Left ventricle myocardium inferior (tissue), 1 donor: Measurements from ENCODE around the gene AMY2B. TPM values are rescaled to one million over a fixed set of nuclear protein-coding genes. Genes with fewer than 3 reads are reported as not detected.
"Not testable (repeated sequence)": the region's sequence is repeated elsewhere in the genome, so short reads cannot be mapped to it uniquely, and the experiment has no call there.

Source experiments
- DNase-seq: peaks from one replicate; pipeline ENCODE4 v3.0.0-alpha.2; 2020
- H3K27ac ChIP-seq: fragments of 200-600 bp; replicated peaks from 2 replicates; pipeline ENCODE4 v1.8.0; 2021
- H3K27me3 ChIP-seq: fragments of 200-600 bp; 2 replicates; pipeline ENCODE4 v1.8.0; 2021; ENCODE audit warnings: low read depth
- H3K36me3 ChIP-seq: fragments of 200-600 bp; 2 replicates; pipeline ENCODE4 v1.8.0; 2021
- H3K4me1 ChIP-seq: fragments of 200-600 bp; 2 replicates; pipeline ENCODE4 v1.8.0; 2021
- H3K4me3 ChIP-seq: fragments of 200-600 bp; 2 replicates; pipeline ENCODE4 v1.8.0; 2021; ENCODE audit warnings: mild to moderate bottlenecking, moderate library complexity
- H3K9me3 ChIP-seq: fragments of 200-600 bp; replicated peaks from 2 replicates; pipeline ENCODE4 v1.8.0; 2021
- intact Hi-C: fragments of 100-400 bp; cut with micrococcal nuclease; formaldehyde crosslinking; loops from one replicate; pipeline ENCODE4 v1.11.0; 2022
- total RNA-seq: library from RNA; stranded (reverse); fragmentation: NEBNext Ultra II Directional; extraction: Animal tissue kit (Norgen Biotek cat#: 25700); gene quantifications from one replicate; pipeline ENCODE4 v1.2.1, GENCODE V29; 2021
- TF ChIP-seq, protein P1 (sequence below): fragments of 200-600 bp; IDR thresholded peaks from 2 replicates; pipeline ENCODE4 v1.8.0; 2021; ENCODE audit warnings: antibody characterized with exemption, mild to moderate bottlenecking, borderline replicate concordance
- donor health status: DM: no; HTN: yes; CAD: no; lungs with severe emphysema.

The AMY2B gene
- total RNA-seq, 1 donor from 2014 or later = 23.9 TPM

DNA sequence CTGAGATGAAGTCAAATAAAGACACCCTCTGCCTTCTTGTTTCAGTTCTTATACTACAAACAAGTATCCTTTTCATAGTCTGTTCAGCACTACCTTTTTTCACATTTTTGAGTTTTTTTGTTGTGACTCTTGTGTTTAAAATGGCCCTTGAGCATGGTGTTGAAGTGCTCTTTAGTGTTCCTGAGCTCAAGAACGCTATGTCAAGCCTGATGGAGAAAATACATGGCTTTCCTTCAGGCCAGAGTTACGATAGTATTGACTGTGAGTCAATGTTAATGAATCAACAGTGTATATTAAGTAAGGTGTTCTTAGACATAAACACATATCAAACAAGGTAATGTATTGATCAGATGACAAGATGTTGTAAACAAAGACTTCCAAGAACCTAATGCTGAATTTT is 33.2 kb upstream of the AMY2B start:
- no peaks in the 10 kb centered on the region for H3K27me3 ChIP-seq
- H3K9me3 ChIP-seq = no peaks in the 10 kb centered on the region
- H3K36me3 ChIP-seq = peaks cover 94% of the 10 kb centered on the region
- peaks cover 13% of the 10 kb centered on the region for H3K4me1 ChIP-seq
- no peak for DNase-seq
- TF ChIP-seq, protein P1, sequence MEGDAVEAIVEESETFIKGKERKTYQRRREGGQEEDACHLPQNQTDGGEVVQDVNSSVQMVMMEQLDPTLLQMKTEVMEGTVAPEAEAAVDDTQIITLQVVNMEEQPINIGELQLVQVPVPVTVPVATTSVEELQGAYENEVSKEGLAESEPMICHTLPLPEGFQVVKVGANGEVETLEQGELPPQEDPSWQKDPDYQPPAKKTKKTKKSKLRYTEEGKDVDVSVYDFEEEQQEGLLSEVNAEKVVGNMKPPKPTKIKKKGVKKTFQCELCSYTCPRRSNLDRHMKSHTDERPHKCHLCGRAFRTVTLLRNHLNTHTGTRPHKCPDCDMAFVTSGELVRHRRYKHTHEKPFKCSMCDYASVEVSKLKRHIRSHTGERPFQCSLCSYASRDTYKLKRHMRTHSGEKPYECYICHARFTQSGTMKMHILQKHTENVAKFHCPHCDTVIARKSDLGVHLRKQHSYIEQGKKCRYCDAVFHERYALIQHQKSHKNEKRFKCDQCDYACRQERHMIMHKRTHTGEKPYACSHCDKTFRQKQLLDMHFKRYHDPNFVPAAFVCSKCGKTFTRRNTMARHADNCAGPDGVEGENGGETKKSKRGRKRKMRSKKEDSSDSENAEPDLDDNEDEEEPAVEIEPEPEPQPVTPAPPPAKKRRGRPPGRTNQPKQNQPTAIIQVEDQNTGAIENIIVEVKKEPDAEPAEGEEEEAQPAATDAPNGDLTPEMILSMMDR = no peak
- H3K27ac ChIP-seq = no peak overlapping the region
- intact Hi-C loops = no loop called here
- no peak overlapping the region for H3K4me3 ChIP-seq

DNA sequence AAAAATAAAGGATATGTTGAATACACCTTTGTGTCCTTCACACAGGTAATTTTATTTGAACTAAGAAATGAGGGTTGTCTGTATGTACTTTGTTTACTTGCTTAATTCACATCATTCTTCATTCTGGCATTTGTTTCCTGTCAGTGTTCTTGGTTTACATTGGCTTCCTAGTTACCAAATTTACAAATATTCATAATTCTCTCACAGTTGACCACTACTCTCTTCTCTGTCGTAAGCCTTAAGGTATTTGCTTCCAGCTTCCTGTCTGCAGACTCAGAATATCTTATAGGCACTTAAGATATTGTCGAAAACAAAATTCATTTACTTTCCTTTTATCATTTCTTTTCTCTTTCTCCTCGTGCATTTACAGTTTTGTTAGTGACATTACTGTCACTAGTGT is 30.0 kb upstream of the AMY2B start:
- no peaks in the 10 kb centered on the region for H3K4me1 ChIP-seq
- no peaks in the 10 kb centered on the region for H3K9me3 ChIP-seq
- H3K4me3 ChIP-seq = no peak overlapping the region
- TF ChIP-seq, protein P1 = no peak
- intact Hi-C loops = no loop called here
- DNase-seq = no peak
- H3K27me3 ChIP-seq = no peaks in the 10 kb centered on the region
- peaks cover 98% of the 10 kb centered on the region for H3K36me3 ChIP-seq
- no peak overlapping the region for H3K27ac ChIP-seq

DNA sequence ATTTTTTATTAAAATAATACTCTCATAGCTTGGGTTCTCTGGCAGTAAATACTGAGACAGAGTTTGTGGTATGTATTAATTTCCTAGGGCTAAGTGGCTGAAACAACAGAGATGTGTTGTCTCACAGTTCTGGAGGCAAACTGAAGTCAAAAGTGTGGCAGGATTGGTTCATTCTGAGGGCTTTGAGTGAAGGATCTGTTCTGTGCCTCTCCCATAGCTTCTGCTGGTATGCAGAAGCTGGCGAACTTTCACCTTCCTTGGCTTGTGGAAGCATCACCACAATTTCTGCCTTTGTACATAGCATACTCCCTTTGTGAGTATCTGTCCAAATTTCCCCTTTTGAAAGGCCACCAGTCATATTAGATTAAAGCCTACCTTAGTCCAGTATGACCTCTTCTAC is 24.9 kb upstream of the AMY2B start:
- TF ChIP-seq, protein P1 = no peak
- Histone ChIP-seq H3K36me3 (peaks cover 100% of the 10 kb centered on the region), H3K4me3 (no peak overlapping the region), H3K9me3 (no peaks in the 10 kb centered on the region), H3K27ac (no peak overlapping the region), H3K4me1 (no peaks in the 10 kb centered on the region), H3K27me3 (no peaks in the 10 kb centered on the region)
- intact Hi-C loops = no loop called here
- no peak for DNase-seq

DNA sequence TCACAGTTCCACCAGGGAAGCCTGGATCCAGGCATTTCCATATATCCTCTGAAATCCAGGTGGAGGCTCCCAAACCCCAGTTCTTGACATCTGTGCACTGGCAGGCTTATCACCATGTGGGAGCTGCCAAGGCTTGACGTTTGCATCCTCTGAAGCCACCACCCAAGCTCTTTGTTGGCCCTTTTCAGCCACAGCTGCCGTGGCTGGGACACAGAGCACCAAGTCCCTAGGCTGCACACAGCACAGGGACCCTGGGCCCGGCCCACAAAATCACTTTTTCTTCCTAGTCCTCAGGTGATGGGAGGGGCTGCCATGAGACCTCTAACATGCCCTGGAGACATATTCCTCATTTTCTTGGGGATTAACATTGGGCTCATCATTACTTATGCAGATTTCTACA is 23.5 kb upstream of the AMY2B start:
- TF ChIP-seq, protein P1 = no peak
- Histone ChIP-seq H3K9me3 (no peaks in the 10 kb centered on the region), H3K4me3 (no peak overlapping the region), H3K27ac (no peak overlapping the region), H3K36me3 (peaks cover 100% of the 10 kb centered on the region), H3K4me1 (no peaks in the 10 kb centered on the region), H3K27me3 (no peaks in the 10 kb centered on the region)
- DNase-seq = no peak
- intact Hi-C loops = no loop called here

DNA sequence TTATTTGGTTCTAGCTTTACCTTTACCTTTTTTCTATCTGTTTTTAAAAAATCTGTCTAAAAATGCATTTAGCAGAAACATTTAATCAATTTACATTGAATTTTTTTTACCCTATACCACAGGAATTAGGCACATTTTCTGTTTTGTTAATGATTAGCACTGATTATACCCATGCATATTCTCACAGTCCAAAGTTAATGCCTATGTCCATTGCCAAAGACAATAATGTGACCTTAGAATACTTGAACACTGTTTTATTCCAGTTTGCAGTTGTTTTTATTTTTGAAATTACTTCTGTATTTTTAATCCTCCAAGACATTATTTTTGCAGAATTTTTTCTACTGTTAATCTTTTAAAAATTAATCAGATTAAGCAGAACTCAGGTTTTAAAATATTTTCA is 11.0 kb upstream of the AMY2B start:
- TF ChIP-seq, protein P1 = no peak
- Histone ChIP-seq H3K27ac (no peak overlapping the region), H3K4me1 (peaks cover 24% of the 10 kb centered on the region), H3K4me3 (no peak overlapping the region), H3K9me3 (no peaks in the 10 kb centered on the region), H3K36me3 (peaks cover 19% of the 10 kb centered on the region), H3K27me3 (no peaks in the 10 kb centered on the region)
- intact Hi-C loops = no loop called here
- DNase-seq = no peak

DNA sequence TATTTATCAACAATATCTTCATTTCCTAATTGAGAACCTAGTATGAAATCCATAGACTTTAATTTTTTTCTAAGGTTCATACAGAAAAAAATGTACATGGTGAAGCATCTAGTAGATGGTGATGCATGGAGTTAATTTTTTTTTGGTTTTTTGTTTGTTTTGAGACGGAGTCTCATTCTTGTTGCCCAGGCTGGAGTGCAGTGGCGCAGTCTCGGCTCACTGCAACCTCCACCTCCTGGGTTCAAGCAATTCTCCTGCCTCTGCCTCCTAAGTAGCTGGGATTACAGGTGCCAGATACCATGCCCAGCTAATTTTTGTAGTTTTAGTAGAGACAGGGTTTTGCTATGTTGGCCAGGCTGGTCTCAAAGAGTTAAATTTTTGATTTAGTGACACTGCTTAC is 10.3 kb upstream of the AMY2B start:
- peaks cover 12% of the 10 kb centered on the region for H3K36me3 ChIP-seq
- H3K27me3 ChIP-seq, DNase-seq, H3K9me3 ChIP-seq, H3K4me3 ChIP-seq, intact Hi-C loops: not testable (repeated sequence)
- peaks cover 24% of the 10 kb centered on the region for H3K4me1 ChIP-seq
- H3K27ac ChIP-seq = peak overlapping the region; percentile 70
